Right renal pelvis (tissue), 4 donors: ENCODE results near the gene RPS15. TPM values are rescaled to one million over a fixed set of nuclear protein-coding genes. Genes with fewer than 3 reads are reported as not detected.

Experiments
- DNase-seq, 4 donors: peaks; one replicate each; pipeline ENCODE4 v3.0.0-alpha.2; 2013; ENCODE audit warnings: low read depth in 4 of 4, low spot score in 3 of 4, missing footprints in 1 of 4
- polyA plus RNA-seq, 4 donors: library from polyadenylated mRNA; unstranded; fragments of 120-200 nt; gene quantifications; one replicate each; pipeline ENCODE4 v1.2.1, GENCODE V29; 2013; ENCODE audit not compliant: insufficient read length in 4 of 4

Gene RPS15
- polyA plus RNA-seq, 4 donors = 509 to 913 (median 548) TPM

- DNase-seq = peak; percentile 84 to 87 (median 86)
Measured at GRCh38 chr19:1478934-1479707, 40.9 kb downstream of the RPS15 start, which contains the start of gene C19orf25. C19orf25 (minus strand) TSS chr19:1479215; CDS start chr19:1478903, 312 bp downstream.

- DNase-seq = no peak
Measured at GRCh38 chr19:1481224-1481892, 43.2 kb downstream of the RPS15 start.

- DNase-seq = no peak
Measured at GRCh38 chr19:1481893-1482360, 43.7 kb downstream of the RPS15 start.

DNA sequence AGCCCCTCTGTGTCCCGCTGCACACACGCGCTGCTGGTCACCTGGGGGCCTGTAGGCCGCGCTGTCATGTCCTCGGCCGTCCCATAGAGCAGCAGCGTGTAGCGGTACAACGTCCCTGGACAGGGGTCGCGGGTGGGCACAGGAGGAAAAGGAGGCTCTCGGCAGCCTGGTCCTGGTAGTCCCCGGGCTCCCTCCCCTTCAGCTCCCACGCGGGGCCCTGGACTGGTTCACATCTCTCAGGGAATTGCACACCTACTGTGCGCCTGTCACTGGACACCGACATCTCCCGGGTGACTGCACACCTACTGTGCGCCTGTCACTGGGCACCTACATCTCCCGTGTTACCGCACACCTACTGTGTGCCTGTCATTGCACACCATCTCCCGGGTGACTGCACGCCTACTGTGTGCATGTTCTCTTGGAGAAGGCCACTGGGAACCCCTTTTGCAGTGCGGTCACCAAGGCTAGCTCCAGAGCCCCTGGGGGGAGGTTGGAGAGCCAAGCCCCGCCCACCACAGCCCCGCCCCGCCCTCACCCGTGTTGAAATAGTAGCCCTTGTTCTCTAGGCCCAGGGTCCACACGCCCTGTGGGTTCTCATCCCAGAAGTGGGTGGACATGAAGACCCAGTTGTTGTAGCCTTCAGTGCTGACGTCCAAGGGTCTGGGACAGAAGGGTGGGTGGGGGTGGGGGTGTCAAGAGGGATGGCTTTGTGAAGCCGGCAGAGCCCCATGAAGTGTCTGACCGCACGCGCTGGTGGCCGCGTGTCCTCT is 44.4 kb downstream of the RPS15 start:
- DNase-seq = no peak

DNA sequence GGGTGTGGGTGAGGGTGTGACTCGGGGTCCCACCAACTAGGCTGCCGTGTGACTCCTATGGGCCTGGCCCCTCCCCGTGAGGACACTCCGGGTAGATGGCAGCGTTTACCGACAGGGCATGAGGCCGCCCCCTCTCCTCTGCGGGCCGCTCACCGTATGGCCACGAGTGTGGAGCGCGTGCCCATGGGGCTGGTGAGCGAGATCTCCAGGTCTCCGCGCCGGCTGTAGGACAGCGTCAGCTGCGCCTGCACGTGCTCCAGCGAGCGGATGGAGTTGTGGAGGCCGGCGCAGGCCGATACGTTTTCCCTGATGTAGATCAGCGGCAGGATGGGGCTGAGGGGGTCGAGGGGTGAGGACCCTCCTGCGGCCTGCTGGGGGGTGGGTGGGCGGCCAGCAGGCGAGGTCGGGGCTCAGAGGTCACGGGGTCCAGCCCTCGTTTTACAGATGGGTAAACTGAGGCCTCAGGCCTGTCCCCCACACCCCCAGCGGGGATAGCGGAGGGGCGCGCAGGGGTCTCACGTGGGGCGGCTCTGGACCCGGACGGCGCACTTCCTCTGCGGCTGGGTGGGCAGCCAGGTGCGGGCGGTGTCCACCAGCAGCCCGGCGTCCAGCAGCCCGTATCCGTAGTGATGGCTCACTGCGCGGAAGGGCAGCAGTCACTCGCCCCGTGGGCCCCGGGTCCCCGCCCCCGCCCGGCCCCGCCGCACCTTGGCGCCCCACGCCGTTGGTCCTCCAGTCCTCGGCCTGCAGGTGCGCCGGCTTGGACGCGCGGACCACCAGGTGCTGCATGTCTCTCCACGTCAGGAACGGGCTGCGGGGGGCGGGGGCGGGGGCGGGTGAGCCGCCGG is 45.2 kb downstream of the RPS15 start:
- no peak for DNase-seq

DNA sequence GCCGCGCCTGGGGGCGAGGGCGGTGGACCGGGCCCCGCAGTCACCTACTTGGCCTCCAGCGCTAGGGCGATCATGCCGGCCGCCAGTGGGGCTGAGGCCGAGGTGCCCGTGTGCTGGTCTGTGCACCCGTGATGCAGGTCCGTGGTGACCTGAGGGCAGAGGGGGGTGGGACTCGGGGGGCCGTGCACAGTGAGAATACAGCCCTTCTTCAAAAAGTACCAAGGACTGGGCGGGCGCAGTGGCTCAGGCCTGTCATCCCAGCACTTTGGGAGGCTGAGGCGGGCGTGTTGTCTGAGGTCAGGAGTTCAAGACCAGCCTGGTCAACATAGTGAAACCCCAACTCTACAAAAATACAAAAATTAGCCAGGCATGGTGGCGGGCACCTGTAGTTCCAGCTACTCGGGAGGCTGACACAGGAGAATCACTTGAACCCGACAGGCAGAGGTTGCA is 45.8 kb downstream of the RPS15 start:
- no peak for DNase-seq

DNA sequence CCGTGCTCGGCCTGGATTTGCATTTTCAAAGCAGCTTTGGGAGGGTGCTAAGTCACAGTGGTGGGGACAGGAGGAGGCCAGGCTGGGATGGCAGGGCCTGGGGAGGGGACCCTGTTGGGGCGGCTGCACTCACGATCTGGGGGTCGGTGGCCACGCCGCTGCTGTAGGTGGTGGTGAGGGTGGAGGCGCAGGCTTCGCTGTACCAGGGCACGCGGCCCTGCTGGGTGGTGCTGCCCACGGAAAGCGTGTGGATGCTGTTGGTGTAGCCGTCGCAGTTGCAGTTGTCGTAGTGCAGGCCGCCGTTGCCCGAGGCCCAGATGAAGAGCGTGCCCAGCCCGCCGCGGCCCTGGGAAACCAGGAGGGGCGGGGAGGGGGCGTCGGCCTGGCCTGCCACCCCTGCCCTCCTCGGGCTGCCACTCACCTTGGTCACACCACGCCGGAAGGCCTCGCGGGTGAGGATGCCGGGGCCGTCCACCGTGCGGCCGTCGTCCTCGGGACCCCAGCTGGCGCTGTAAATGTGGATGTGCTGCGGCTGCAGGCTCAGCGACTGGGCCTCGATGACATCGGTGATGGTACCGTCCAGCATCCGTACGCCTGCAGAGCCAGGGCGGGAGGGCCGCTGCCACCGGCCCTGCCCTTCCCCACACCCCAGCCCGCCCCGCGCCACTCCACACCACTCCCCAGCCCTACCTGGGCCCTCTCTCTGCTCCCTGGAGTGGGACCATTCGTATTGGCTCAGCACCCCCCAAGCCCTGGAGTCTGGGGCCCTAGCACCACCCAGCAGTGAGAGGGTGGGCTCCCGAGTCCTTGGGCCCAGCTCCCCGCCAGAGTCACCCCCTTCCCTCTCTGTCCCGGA is 48.8 kb downstream of the RPS15 start:
- DNase-seq = no peak

DNA sequence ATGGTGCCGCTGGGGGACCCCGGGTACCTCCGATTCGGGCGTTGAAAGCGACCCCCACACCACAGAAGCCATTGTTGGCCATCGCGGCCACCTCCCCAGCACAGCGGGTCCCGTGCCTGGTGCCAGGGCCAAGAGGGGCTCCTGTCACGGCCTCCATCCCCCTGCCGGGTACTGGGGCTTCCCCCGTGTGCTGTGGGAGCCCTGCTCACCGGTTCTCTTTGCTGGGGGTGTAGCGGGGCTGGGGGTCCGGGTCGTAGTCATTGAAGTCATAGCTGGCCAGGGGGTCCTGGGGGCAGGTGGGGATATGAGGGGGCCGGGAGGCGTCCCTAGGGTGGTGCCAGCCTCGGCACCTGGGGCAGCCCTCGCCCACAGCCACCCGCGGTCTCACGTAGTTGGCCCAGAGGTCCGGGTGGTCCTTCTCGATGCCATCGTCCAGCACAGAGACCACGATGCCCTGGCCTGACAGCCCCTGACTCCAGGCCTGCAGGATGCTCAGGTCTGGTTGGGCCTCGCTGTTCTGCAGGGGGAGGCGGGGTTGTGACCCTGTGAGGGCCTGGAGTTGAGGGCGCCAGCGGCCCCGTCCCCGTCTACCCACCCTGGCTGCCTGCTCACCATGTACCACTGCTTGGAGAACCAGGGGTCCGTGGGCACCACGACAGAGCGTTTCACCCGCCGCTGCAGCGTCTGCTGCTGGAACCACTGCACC is 49.5 kb downstream of the RPS15 start:
- DNase-seq = no peak

DNA sequence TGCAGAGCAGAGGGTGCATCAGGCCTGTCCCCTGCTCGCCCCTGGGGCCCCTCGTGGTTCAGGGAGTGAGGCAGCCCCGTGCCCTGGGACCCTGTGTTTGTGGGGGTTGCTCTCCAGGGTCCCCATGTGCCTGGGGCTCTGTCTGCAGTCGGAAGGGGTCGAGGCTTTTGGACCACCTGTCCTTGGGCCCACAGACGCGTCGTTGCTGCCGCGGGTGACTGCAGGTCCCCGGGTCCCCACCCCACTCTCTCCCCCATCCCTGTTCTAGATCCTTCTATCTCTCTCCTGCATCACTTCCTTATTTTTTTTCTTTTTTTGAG is 50.0 kb downstream of the RPS15 start:
- DNase-seq = no peak

DNA sequence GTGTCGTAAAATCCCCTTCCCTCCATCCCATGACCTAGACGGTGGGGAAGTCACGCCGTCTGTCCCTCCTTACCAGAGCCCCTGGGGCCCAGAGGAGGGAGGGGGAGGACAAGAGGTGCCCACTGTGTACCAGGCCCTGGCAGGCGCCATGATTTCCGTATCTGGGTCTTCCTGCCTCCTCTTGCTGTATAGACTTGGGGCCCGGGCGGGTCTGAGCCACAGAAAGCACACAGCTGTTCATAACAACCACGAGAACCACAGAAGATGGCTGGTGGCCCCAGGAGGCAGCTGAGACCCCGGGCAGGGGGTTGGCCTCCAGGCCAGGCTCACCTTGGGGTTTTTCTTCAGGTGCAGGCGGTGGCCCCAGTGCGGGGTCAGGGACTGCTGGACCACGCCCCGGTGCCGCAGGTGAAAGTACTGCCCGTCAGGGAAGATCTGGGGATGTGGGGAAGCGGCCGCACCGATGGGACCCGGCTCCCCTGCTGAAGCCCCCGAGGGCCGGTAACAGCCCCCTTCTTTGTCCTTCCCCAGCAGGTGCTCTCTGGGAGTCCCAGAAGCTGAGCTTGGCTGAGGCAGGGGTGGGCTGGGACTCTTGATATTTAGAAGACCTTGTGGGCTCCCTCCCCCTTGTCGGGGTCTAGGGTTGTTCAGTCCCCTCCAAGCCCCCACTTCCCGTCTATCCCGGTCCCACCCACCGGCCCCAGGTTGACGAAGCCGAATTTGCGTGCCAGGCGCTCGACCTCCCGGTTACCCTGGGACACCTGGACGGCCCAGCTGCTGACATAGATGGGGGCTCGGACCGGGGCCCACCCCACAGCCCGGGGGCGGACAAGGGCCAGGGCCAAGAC is 51.5 kb downstream of the RPS15 start:
- DNase-seq = no peak

Other genes with a start within 250 kb of the RPS15 start
- gene STK11, start 232.6 kb upstream of the RPS15 start, polyA plus RNA-seq = 10 to 100 TPM; 50.1 to 65.9 (median 53.3) TPM
- 1 to 10 TPM; 1.6 to 5.3 (median 1.7) TPM for gene CBARP, start 200.4 kb upstream of the RPS15 start, polyA plus RNA-seq
- gene ATP5F1D, start 196.6 kb upstream of the RPS15 start, polyA plus RNA-seq = 100 to 1,000 TPM in 2 of 4 donors, 10 to 100 TPM in 2; 85.5 to 156 (median 99.3) TPM
- gene MIDN, start 189.8 kb upstream of the RPS15 start, polyA plus RNA-seq = 10 to 100 TPM; 50.1 to 66.0 (median 52.7) TPM
- gene CIRBP, start 169.1 kb upstream of the RPS15 start, polyA plus RNA-seq = 100 to 1,000 TPM; 713 to 749 (median 717) TPM
- gene FAM174C, start 162.9 kb upstream of the RPS15 start, polyA plus RNA-seq = 10 to 100 TPM; 18.7 to 30.6 (median 19.8) TPM
- gene EFNA2, start 152.5 kb upstream of the RPS15 start, polyA plus RNA-seq = 1 to 10 TPM; 1.6 to 4.0 (median 2.1) TPM
- gene NDUFS7, start 54.5 kb upstream of the RPS15 start, polyA plus RNA-seq = 100 to 1,000 TPM in 1 of 4 donors, 10 to 100 TPM in 3; 50.1 to 105 (median 55.7) TPM
- gene GAMT, start 36.9 kb upstream of the RPS15 start, polyA plus RNA-seq = 10 to 100 TPM; 26.9 to 49.8 (median 30.8) TPM
- 10 to 100 TPM; 77.5 to 89.8 (median 83.4) TPM for gene DAZAP1, start 30.8 kb upstream of the RPS15 start, polyA plus RNA-seq
- 1 to 10 TPM in 3 of 4 donors, under 1 TPM in 1; 0.97 to 1.8 (median 1.5) TPM for gene APC2, start 11.7 kb downstream of the RPS15 start, polyA plus RNA-seq
- 10 to 100 TPM; 22.3 to 38.3 (median 25.8) TPM for gene C19orf25, start 40.8 kb downstream of the RPS15 start, polyA plus RNA-seq
- 1 to 10 TPM; 3.4 to 7.9 (median 5.1) TPM for gene PCSK4, start 52.0 kb downstream of the RPS15 start, polyA plus RNA-seq
- 10 to 100 TPM in 3 of 4 donors, 1 to 10 TPM in 1; 9.9 to 31.5 (median 17.0) TPM for gene REEP6, start 52.8 kb downstream of the RPS15 start, polyA plus RNA-seq
- 1 to 10 TPM in 2 of 4 donors, under 1 TPM in 2; 0.24 to 1.5 (median 0.80) TPM for gene ADAMTSL5, start 74.6 kb downstream of the RPS15 start, polyA plus RNA-seq
- under 1 TPM; 0.13 to 0.36 (median 0.16) TPM for gene PLK5, start 85.7 kb downstream of the RPS15 start, polyA plus RNA-seq
- gene MEX3D, start 129.9 kb downstream of the RPS15 start, polyA plus RNA-seq = 10 to 100 TPM; 23.7 to 40.4 (median 26.3) TPM
- gene MBD3, start 154.5 kb downstream of the RPS15 start, polyA plus RNA-seq = 10 to 100 TPM; 50.6 to 80.7 (median 53.1) TPM
- 100 to 1,000 TPM; 104 to 157 (median 119) TPM for gene UQCR11, start 167.1 kb downstream of the RPS15 start, polyA plus RNA-seq
- gene TCF3, start 214.2 kb downstream of the RPS15 start, polyA plus RNA-seq = 100 to 1,000 TPM; 101 to 127 (median 108) TPM